RWPE2 (cell line): Measurements from ENCODE around the gene LGALS14.
"Not testable (repeated sequence)": the region's sequence is repeated elsewhere in the genome, so short reads cannot be mapped to it uniquely, and the experiment has no call there.

Experiments used
- ATAC-seq: fragments of 200-7000 bp; cut with Tn5 transposase; 3 replicates; pipeline ENCODE4 v1.9.1; 2021; ENCODE audit warnings: low read depth
- DNase-seq: peaks from one replicate; pipeline ENCODE4 v3.0.0-alpha.2; 2020; ENCODE audit warnings: low spot score
- H3K27ac ChIP-seq: fragments of 450-650 bp; 2 replicates; pipeline ENCODE4 v1.5.1; 2017; ENCODE audit warnings: mild to moderate bottlenecking; ENCODE audit not compliant: poor library complexity, severe bottlenecking
- H3K27me3 ChIP-seq: fragments of 250-450 bp; sonication (Bioruptor Pico); 2 replicates; pipeline ENCODE4 v1.5.1; 2021; ENCODE audit warnings: mild to moderate bottlenecking, moderate library complexity; ENCODE audit not compliant: insufficient read depth, poor library complexity, severe bottlenecking
- H3K36me3 ChIP-seq: fragments of 250-450 bp; sonication (Bioruptor Pico); 2 replicates; pipeline ENCODE4 v1.5.1; 2020; ENCODE audit warnings: low read depth, mild to moderate bottlenecking, moderate library complexity
- H3K4me1 ChIP-seq: fragments of 250-450 bp; sonication (Bioruptor Pico); 2 replicates; pipeline ENCODE4 v1.5.1; 2021; ENCODE audit warnings: mild to moderate bottlenecking, moderate library complexity; ENCODE audit not compliant: insufficient read depth, poor library complexity, severe bottlenecking
- H3K4me3 ChIP-seq: fragments of 250-450 bp; sonication (Bioruptor Pico); 2 replicates; pipeline ENCODE4 v1.5.1; 2021; ENCODE audit warnings: mild to moderate bottlenecking, moderate library complexity; ENCODE audit not compliant: severe bottlenecking
- H3K9me3 ChIP-seq: fragments of 250-450 bp; sonication (Bioruptor Pico); 2 replicates; pipeline ENCODE4 v1.5.1; 2021; ENCODE audit warnings: mild to moderate bottlenecking, moderate library complexity; ENCODE audit not compliant: severe bottlenecking
- CTCF ChIP-seq: fragments of 450-650 bp; IDR thresholded peaks from one replicate; pipeline ENCODE4 v1.5.1; 2017; ENCODE audit warnings: mild to moderate bottlenecking, moderate library complexity; ENCODE audit not compliant: poor library complexity, severe bottlenecking

Gene LGALS14, protein sequence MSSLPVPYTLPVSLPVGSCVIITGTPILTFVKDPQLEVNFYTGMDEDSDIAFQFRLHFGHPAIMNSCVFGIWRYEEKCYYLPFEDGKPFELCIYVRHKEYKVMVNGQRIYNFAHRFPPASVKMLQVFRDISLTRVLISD

GRCh38 chr19:39704181-39705044 lies at the start of gene LGALS14:
LGALS14 (plus strand) TSS chr19:39704481; CDS start chr19:39704529, 48 bp downstream.
- Histone ChIP-seq H3K4me1 (no peaks in the 10 kb centered on the region), H3K27ac (no peak within 1 kb of the TSS), H3K36me3 (no peaks in the 10 kb centered on the region), H3K27me3 (peaks cover 16% of the 10 kb centered on the region), H3K9me3 (no peaks in the 10 kb centered on the region), H3K4me3 (no peak within 1 kb of the TSS)
- DNase-seq = no peak
- no peak for TF ChIP-seq CTCF
- ATAC-seq = no peak

GRCh38 chr19:39655613-39656012 lies 48.7 kb upstream of the LGALS14 start, which contains the start of gene LGALS16:
LGALS16 (plus strand) TSS chr19:39655913; CDS start chr19:39655962, 49 bp downstream.
- H3K27ac ChIP-seq = no peak within 1 kb of the TSS
- no peak for TF ChIP-seq CTCF
- H3K36me3 ChIP-seq = no peaks in the 10 kb centered on the region
- H3K9me3 ChIP-seq = no peaks in the 10 kb centered on the region
- no peaks in the 10 kb centered on the region for H3K4me1 ChIP-seq
- H3K27me3 ChIP-seq = no peaks in the 10 kb centered on the region
- DNase-seq (no peak), ATAC-seq (no peak)
- H3K4me3 ChIP-seq = no peak within 1 kb of the TSS

GRCh38 chr19:39659791-39660190 lies 44.5 kb upstream of the LGALS14 start:
- Histone ChIP-seq H3K4me1 (no peaks in the 10 kb centered on the region), H3K9me3 (no peaks in the 10 kb centered on the region), H3K4me3 (no peak overlapping the region), H3K27me3 (no peaks in the 10 kb centered on the region), H3K27ac (no peak overlapping the region), H3K36me3 (no peaks in the 10 kb centered on the region)
- no peak for TF ChIP-seq CTCF
- ATAC-seq (no peak), DNase-seq (no peak)

GRCh38 chr19:39660661-39661060 lies 43.6 kb upstream of the LGALS14 start:
- ATAC-seq = no peak
- TF ChIP-seq CTCF = no peak
- H3K36me3 ChIP-seq = no peaks in the 10 kb centered on the region
- DNase-seq = no peak
- H3K27me3 ChIP-seq = no peaks in the 10 kb centered on the region
- H3K27ac ChIP-seq = no peak overlapping the region
- H3K4me1 ChIP-seq = no peaks in the 10 kb centered on the region
- H3K4me3 ChIP-seq = no peak overlapping the region
- no peaks in the 10 kb centered on the region for H3K9me3 ChIP-seq

- no peaks in the 10 kb centered on the region for H3K4me1 ChIP-seq
- H3K36me3 ChIP-seq = no peaks in the 10 kb centered on the region
- H3K9me3 ChIP-seq = no peaks in the 10 kb centered on the region
- no peak for TF ChIP-seq CTCF
- H3K4me3 ChIP-seq = no peak overlapping the region
- DNase-seq = no peak
- H3K27me3 ChIP-seq = no peaks in the 10 kb centered on the region
- no peak overlapping the region for H3K27ac ChIP-seq
- no peak for ATAC-seq
Measured at GRCh38 chr19:39661565-39661964, 42.7 kb upstream of the LGALS14 start.

DNA sequence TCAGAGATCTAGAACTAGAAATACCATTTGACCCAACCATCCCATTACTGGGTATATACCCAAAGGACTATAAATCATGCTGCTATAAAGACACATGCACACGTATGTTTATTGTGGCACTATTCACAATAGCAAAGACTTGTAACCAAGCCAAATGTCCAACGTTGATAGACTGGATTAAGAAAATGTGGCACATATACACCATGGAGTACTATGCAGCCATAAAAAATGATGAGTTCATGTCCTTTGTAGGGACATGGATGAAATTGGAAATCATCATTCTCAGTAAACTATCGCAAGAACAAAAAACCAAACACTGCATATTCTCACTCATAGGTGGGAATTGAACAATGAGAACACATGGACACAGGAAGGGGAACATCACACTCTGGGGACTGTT lies 34.4 kb upstream of the LGALS14 start:
- not testable (repeated sequence) for ATAC-seq, H3K27ac ChIP-seq, H3K36me3 ChIP-seq, H3K4me3 ChIP-seq, H3K9me3 ChIP-seq, DNase-seq, H3K4me1 ChIP-seq, H3K27me3 ChIP-seq
